HG02571 (cell line): Measurements from ENCODE around the gene GRK5.
"Not testable (repeated sequence)": the region's sequence is repeated elsewhere in the genome, so short reads cannot be mapped to it uniquely, and the experiment has no call there.

Experiments
- ATAC-seq: cut with Tn5 transposase; IDR thresholded peaks from one replicate; pipeline ENCODE4 v1.9.1; 2021; ENCODE audit warnings: mild to moderate bottlenecking, moderate library complexity; ENCODE audit not compliant: unreplicated experiment

The GRK5 gene

DNA sequence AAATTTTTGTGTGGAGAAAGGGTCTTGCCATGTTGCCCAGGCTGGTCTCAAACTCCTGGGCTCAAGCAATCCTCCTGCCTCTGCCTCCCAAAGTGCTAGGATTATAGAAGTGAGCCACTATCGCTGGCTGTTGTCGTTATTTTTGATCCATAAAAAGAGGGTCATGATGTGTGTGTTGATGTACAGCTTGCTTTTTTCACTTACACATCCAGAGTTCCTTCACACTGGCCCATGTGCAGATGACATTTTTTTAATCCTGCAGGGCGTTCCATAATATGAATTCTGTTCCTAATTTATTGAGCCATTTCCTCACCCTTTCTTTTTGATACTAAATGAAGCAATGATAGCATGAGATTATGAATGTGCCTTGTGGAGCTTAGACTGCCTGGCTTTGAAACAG lies 40.8 kb downstream of the GRK5 start:
- no peak for ATAC-seq

DNA sequence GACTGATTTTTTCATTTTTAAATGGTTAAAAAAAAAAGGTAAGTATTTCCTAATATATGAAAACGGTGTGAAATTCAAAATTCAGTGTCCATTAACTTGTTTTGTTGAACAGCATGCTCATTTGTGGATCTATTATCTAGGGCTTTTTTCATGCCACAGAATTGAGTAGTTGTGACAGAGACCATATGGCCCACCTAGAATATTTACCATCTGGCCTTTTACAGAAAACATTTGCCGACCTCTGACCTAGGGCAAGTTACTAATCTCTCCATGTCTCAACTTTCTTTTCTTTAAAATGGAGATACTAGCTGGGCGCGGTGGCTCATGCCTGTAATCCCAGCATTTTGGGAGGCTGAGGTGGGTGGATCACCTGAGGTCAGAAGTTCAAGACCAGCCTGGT lies 41.3 kb downstream of the GRK5 start:
- no peak for ATAC-seq

DNA sequence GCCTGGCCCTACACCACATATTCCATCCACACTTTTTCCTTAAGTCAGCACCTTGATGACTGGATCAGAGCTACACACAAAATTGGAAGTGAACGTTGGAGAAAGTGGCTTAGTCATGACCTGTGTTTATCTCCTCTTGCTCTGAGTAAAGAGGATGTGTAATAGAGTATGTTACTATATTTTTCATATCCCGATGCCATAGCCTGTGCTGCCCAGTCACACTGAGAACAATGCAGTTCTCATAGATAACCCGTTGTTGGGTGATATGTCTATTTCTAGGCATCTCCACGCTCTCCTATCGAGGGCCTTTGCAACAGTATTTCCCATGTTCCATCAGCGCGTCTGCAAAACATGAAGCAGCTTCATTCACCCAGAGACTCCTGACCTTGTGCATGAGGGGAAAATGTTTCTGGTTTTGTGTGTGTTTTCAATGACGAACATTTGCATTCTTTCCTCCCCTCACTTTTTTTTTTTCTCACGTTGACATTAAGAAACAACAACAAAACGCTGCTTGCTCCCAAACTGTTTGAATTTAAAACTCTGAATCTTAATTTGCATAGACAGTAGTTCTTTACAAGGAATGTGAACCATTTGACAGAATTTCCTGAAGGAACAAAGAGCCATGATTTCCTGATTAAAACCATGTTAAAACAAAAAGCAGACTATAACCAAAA lies 43.4 kb downstream of the GRK5 start:
- no peak for ATAC-seq

DNA sequence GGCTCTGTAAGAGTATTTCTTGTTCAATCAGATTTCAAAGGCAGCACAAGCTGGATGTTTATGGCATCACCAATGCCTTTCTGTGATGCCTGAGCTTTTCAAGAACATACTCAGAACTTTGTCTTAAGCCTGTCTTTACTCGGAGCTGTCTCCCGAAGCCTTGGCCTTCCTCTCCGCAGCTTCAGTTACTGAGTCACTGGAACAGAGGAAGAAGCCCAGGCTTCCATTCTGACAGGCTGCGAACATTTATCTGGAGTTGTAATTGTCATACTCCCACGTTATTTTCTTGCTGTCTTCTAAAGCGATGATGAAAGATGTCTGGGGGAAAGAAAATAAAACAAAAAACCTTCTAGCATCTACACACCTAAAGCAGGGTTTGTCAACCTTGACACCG lies 43.9 kb downstream of the GRK5 start:
- no peak for ATAC-seq

DNA sequence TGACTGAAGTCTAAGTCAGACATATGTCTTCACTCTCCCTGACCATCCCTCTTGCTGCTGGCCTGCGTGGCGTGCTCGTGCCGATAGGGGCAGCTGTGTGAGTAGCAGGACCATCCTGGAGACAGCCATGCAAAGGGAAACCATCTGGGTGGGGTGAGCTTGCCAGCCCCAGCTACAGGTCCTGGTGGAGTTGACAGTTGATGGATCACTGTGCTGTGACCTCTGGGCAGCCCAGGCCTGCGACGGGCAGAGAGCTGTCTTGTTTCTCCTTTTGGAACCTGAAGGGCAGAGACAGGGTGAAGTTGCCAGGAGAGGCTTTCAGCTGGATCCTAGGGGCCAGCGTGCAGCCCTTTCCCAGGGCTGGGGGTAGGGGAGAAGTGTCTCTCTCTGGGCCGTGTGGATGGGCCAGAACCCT lies 44.7 kb downstream of the GRK5 start:
- no peak for ATAC-seq

DNA sequence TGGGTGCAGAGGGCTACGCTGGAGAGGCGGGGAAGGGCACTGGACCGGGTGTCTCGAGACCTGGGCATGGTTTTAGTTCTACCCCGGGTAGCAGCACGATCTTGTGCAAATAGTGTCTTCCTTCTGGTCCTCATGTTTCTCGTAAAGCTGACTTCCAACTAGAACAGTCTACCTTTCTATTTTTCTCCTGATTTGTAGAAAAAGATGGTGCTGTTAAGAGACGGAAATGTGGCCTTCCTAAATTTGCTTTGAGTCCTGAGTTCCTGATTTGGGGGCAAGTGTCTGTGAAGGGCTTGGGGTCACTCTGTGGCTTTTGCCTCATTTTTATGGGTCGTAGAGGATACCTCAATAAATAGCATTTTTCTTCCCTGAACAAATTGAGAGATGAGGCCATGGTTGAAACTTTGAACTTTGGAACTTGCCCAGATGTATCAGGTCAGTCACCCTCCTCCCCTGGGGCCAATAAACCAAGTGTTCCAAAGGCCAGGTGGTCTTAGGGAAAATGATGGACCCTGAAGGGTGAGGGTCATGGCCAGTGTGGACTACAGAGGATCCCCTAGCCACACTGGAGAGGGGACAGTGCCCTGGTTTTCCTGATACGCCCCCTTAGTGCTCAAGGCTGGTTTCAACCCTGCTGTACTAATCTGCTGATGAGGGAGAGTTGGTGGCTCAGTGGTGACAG lies 45.2 kb downstream of the GRK5 start:
- ATAC-seq = no peak

DNA sequence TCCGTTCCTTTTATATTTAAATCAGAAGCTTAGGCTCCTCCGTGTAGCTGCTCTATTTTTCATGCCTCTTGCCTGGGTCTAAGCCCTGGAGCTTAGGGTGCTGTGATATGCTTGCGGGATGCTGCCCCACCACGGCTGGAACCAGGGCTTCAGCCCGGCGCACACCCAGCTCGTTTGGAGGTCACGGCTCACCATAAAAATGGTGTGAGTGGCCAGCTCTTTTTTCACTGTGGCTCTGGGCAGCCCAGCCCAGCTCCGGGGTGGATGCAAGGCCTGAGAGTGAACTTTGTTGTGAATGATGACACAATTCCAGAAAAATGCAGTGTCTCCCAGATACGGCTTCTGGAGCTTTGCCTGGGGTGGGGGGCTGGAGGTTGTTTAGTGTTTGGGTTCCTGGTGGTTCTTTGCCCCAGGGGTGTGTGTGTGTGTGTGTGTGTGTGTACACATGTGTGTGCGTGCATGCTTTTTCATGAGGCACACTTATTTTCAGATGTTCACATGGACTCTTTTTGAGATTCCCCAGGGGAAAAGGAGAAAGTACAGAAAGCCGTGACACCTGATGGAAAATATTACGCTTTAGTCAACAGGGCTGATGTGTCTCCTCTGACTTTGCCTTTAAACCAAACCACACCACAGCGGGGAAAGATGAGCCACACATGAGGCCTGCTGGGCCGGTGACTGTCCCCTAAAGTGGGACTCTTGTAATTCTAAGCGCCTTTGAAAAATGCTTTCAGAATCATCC lies 46.2 kb downstream of the GRK5 start:
- no peak for ATAC-seq

DNA sequence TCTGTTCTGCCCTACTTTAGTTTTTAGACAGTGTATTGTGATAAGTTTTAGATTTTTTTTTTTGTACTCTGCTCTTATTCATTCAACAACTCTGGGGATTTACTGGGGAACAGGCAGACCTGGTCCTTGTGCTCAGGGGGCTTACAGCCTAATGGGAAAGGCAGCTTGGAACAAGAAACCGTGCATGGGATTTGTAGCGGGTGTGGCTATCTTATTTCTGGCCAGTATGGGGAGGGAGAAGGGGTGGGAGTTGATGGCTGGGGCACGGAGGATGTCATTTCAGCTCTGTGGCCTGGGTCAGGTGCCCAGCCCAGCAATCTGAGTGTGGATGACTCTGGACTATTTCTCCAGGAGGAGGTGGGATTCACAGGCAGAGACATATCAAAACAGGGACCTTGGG lies 47.0 kb downstream of the GRK5 start:
- no peak for ATAC-seq

DNA sequence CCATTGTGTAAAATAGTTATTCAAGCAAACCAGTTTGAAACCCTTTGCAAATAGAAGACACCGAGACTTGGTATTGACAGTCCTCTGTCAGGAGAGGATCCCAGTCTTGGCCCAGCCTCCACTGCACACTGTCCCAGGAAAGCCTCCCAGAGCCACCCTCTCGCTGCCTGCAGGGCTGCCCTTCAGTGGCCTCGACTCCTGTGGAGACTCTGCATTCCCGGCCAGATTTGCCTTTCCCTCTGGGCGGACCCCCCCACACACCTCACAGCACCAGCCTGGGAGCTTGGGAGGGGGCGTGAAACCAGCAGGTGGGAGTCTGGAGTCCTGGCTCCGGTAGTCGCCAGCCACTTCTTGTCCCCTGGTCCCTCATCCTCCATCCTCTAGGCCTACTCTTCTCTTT lies 48.7 kb downstream of the GRK5 start:
- ATAC-seq = no peak

DNA sequence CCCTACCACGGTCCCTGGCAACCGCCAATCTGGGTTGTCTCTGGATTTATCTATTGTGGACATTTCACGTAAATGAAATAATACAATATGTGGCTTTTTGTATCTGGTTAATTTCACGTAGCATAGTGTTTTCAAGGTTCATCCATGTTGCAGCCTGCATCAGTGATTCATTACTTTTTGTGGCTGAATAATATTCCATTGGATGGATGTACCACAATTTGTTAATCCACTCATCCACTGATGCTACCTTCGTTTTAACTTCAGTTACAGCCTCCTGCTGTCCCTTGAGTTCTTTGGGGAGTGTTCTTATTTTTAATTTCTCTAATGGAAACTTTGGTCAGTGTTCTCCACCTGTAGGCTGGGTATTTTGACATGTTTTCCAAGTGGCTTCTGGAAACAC lies 49.5 kb downstream of the GRK5 start:
- ATAC-seq = no peak

DNA sequence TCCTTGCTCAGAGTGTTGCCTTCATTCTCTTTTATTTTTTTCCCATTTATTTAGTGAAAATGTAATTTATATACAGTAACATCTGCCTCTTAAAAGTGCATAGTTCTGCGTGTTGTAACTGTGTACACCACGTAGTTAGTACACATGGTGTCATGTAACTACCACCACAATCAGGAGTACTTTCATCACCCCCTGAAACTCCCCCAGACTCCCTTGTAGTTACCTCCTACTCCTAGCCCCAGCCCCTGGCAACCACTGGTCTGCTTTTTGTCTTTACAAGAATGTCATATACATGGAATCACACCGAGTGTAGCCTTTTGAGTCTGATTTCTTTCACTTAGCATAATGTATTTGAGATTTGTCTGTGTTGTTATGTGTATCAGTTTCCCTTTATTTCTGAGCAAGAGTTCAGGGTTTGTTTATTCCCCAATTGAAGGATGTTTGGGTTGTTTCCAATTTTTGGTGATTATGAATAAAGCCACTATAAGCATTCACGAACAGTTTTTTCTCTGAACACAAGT lies 50.6 kb downstream of the GRK5 start:
- ATAC-seq = no peak

DNA sequence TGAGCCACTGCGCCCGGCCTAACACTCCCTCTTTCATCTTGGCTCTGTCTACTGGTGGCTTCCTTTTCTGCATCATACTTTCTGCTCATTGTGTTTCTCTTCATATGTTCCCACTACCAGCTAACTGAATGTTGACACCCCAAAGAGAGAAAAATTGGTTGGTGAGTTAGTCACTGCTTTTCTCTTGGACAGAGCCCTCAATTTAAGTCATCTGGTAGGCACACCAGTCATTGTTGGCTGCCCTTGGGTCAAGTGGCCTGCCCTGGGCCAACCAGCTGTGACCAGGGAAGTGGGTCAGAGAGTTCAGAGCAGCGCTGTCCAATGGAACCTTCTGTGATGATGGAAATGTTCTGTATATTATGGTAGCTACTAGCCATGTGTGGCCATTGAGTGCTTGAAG lies 52.0 kb downstream of the GRK5 start:
- no peak for ATAC-seq

DNA sequence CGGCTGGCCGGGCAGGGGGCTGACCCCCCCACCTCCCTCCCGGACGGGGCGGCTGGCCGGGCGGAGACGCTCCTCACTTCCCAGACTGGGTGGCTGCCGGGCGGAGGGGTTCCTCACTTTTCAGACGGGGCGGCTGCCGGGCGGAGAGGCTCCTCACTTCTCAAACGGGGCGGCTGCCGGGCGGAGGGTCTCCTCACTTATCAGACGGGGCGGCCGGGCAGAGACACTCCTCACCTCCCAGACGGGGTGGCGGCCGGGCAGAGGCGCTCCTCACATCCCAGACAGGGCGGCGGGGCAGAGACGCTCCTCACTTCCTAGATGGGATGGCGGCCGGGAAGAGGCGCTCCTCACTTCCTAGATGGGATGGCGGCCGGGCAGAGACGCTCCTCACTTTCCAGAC lies 53.6 kb downstream of the GRK5 start:
- ATAC-seq = not testable (repeated sequence)

DNA sequence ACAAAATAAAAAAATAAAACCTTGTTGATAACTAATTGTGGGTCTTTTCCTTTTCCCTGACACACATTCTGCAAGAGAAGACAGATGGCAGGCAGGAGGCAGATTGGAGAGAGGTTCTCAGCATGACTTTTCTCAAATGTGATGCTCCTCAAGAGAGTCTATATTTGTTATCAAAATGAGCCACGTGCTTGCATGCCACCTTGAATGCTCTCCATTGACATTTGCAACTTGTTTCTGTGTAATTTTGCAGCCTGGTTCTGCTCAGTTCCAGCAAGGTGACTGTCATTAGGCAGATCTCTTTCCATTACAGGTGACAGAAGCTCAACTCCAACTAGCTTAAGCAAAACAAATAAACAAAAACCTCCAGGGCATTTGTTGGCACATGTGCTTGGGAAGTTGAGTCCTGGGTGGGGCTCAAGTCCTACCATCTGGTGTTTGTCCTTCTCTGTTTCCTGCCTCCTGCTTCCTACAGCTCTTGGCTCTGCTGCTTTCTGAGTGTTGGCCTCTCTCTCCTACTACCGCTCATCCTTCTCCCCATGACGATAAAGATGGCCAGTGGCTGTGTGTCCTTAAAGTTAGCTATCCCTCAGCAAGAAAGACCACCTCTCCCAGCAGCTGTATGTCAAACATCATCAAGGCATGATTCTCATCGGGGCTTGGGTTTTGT lies 56.7 kb downstream of the GRK5 start:
- no peak for ATAC-seq

DNA sequence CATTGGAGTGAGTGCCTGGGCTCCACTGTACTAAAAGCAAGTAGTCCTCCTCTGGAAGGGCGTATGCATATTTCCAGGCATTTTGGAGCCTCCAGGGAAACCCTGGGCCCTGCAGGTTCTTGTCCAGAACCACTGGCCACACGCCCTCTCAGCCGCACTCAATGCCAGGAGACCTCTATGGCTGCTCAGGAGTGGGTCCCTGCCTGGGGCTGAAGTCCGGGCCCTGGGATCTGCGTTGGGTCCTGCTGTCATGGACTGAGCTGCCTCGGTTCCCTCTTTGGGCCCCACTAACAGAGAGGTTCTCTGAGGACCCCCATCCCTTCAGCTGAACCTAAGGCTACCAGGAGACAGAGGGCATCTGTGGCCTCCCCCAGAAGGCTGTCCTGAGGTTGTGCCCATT lies 58.3 kb downstream of the GRK5 start:
- ATAC-seq = no peak

DNA sequence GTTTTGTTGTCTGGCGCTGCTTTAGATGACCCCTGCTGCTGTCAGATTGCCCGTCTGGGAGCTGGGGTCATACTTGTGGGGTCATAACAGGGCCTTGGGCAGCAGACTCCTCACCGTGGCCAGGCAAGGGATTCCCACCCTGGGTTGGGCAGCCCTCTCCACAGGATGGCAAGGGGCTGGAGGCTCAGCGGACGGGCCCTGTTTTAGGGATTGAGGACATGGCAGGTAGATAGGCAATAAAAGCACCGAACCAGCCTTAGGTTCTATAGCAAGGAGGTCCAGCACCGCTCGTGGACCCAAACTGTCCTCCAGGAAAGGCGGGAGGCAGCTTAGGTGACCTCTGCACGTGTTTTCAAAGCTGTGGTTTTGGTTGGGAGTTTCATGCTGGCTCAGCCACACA lies 60.0 kb downstream of the GRK5 start:
- no peak for ATAC-seq

DNA sequence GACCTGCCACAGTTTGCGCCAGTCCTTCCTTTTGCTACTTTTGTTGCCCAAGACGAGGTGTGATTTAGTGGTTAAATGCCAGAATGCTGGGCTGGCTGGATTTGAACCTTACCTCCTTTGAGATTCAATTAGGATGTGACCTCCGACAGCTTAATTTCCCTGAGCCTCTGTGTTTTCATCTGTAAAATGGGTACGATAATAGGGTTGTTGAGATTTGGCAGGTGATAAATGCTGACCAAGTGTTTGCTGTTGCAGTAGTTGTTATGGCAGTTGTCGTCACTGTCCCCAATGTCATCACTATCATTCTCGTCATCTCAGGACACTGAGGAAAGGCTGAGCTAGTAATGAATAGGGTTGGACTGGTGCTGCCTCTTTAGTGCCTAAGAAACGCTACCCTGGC lies 61.1 kb downstream of the GRK5 start:
- ATAC-seq = no peak

DNA sequence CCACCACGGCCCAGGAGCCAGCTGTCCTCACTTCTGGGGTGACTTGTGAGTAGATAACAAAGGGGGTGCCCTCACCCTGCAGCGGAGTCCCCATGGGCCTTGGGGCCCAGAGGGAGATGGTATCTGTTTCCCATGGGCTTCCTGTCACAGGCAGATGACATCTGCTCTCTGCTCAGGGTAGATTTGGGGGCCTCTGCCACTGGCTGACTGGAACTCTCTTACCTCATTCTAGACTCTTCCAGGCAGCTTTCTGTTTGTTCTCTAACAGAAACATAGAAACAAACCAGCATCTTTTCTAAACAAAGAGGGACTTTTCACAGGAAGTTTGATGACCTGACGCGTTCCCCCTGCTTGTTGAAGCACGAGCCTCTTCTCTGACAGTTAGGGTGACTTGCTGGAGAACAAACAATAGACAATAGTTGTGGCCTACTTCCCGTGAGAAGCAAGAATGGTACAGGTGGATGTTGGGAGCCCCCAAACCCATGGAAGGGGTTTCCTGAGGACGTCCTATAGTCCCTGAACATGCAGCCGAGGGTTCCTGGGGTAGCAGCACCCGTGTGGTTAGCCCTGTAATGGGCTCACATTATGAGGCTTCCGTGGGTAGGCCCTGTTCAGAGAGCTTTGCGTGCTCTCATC lies 61.6 kb downstream of the GRK5 start:
- peak; percentile 72 for ATAC-seq

DNA sequence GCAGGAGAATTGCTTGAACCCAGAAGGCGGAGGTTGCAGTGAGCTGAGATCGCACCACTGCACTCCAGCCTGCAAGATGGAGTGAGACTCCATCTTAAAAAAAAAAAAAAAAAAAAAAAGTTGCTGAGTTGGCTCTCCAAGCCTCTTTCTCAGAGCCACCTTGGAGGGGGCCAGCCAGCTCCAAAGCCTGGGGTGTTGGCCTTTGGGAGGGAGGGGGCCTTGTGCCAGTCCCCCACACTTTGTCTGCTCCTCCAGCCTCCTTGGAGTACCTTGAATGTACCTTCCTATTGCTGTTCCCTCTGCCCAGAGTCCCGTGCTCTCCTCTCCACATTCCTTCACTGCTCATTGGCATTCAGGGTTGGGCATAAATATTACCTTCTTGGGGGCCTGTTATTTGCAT lies 62.4 kb downstream of the GRK5 start:
- no peak for ATAC-seq

DNA sequence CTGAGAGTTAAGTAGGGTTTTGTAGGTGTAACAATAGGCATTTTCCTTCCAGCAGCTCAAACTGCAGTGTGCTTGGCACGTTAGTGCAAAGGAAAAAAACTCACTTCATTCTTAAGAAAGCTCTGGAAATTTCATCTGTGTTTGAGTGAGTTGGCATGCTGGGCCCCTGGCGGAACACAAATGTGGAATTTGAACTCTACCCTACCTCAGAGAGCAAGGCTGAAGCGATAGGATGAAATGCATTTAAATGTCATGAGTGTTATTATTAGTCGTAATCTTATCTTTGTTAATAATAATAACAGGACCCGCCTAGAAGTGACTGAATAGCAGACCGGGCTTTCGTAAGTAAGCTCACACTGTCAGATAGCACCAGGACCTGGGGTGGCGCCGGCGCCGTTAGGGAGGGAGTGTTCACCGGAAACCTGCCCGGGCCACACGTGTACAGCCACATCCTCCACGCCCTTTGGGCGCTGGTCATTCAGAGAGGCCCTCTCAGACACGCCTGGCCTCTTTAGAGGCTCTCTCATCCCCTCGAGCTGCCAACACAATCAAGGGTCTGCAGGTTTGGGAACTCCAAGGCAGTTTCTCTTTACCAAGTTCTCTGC lies 63.5 kb downstream of the GRK5 start:
- ATAC-seq = peak; percentile 58

DNA sequence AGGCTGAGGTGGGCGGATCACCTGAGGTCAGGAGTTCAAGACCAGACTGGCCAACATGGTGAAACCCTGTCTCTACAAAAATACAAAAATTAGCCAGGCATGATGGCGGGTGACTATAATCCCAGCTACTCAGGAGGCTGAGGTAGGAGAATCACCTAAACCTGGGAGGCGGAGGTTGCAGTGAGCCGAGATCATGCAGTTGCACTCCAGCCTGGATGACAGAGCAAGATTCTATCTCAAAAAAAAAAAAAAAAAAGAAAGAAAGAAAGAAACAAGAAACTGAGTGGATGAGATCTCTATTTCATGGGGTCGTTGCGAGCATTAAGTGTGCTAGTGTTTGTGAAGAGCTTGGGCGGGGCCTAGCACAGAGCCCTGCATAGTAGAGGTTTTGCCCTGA lies 65.0 kb downstream of the GRK5 start:
- not testable (repeated sequence) for ATAC-seq
